Measurements from ENCODE around the gene CAPZA3. TPM values are rescaled to one million over a fixed set of nuclear protein-coding genes. Genes with fewer than 3 reads are reported as not detected.

The CAPZA3 gene
- total and polyA plus RNA-seq, 2 donors (not counting 3 experiments of a cell fraction or from before 2014, with no cell fraction given): not detected

DNA sequence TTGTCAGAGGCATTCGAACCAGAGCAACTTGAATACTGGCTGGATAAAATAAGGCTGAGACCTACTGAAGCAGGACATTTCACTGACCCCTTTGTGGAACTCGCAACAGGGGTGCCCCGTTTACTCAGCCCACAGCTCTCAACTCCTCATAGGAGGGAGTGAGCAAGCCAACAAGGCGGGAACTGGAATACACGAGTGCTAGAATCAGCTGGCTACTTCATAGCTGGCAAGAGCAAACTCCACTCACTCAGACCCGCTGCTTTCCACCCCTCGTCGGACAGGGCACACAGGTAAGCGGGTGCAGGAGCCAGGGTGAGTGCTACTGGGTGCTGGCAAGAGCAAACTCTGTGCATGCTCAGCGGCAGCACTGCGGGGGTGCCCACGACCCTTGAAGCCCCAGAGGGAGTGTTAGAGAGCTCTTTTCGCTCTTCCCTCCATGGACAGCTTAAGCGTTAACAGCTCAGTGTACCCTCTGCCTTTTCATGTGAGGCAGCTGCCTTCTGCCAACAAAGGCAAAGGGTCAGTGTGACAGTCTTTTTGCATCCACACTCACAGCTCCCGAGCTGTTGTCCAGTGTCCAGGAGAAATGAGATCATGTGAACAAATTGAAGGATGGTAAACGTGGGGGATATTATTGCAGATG, 15.7 kb downstream of the CAPZA3 start:
- no peak overlapping the region for H3K4me3 ChIP-seq (replicated peaks in 1 of 3; ENCODE audit: insufficient read depth in 1 of 3, low read depth in 1 of 3, low read length in 3 of 3)
- no peak overlapping the region for H3K27ac ChIP-seq (ENCODE audit: insufficient read depth, low read depth, low read length)
- POLR2A ChIA-PET: no interaction called here
- H3K36me3 ChIP-seq (ENCODE audit: control insufficient read depth in 2 of 2, extremely low read depth in 1 of 2, insufficient read depth in 2 of 2, low read length in 2 of 2): no peaks in the 10 kb centered on the region
- no peaks in the 10 kb centered on the region for H3K27me3 ChIP-seq (ENCODE audit: control insufficient read depth in 2 of 2, insufficient read depth in 2 of 2, low read length in 2 of 2)
- no peak overlapping the region for H3K9ac ChIP-seq (replicated peaks; ENCODE audit: extremely low read depth, insufficient read depth, low read length)
- intact Hi-C loops (cut with micrococcal nuclease): no loop called here
- DNase-seq (ENCODE audit: low read depth, low spot score) (no peak), FAIRE-seq (no peak)
- CTCF ChIA-PET: no interaction called here
- no peak for TF ChIP-seq EZH2 (IDR thresholded peaks at IDR 0.05; ENCODE audit: borderline replicate concordance, low read depth, low read length, severe bottlenecking)
- no peaks in the 10 kb centered on the region for H3K9me3 ChIP-seq (replicated peaks; ENCODE audit: control insufficient read depth, insufficient read depth, low read length)
- dilution Hi-C loops (cut with MboI; ENCODE audit: extremely low pct_ligation_motif_present, low sequenced_read_pairs): no loop called here
- H3K4me2 ChIP-seq (ENCODE audit: insufficient read depth, low read length): no peak overlapping the region
- no peaks in the 10 kb centered on the region for H4K20me1 ChIP-seq (replicated peaks; ENCODE audit: control insufficient read depth, extremely low read depth, insufficient read depth, low read length)
- H3K4me1 ChIP-seq (ENCODE audit: control insufficient read depth, extremely low read depth, insufficient read depth, low read length): no peaks in the 10 kb centered on the region
- no TSS peak for BruUV-seq (replicated peaks)
- no peaks in the 10 kb centered on the region for H3K9me1 ChIP-seq (replicated peaks; ENCODE audit: control insufficient read depth, extremely low read depth, insufficient read depth, low read length)
- H3K79me2 ChIP-seq (ENCODE audit: control insufficient read depth, insufficient read depth, low read length): no peaks in the 10 kb centered on the region
- H2AFZ ChIP-seq (ENCODE audit: low read depth, low read length): no peak overlapping the region

- no peak overlapping the region for H3K4me3 ChIP-seq (replicated peaks in 1 of 3; ENCODE audit: insufficient read depth in 1 of 3, low read depth in 1 of 3, low read length in 3 of 3)
- H3K27me3 ChIP-seq (ENCODE audit: control insufficient read depth in 2 of 2, insufficient read depth in 2 of 2, low read length in 2 of 2): no peaks in the 10 kb centered on the region
- POLR2A ChIA-PET: no interaction called here
- no peaks in the 10 kb centered on the region for H4K20me1 ChIP-seq (replicated peaks; ENCODE audit: control insufficient read depth, extremely low read depth, insufficient read depth, low read length)
- H3K79me2 ChIP-seq (ENCODE audit: control insufficient read depth, insufficient read depth, low read length): no peaks in the 10 kb centered on the region
- no peaks in the 10 kb centered on the region for H3K9me3 ChIP-seq (replicated peaks; ENCODE audit: control insufficient read depth, insufficient read depth, low read length)
- H2AFZ ChIP-seq (ENCODE audit: low read depth, low read length): no peak overlapping the region
- no peaks in the 10 kb centered on the region for H3K9me1 ChIP-seq (replicated peaks; ENCODE audit: control insufficient read depth, extremely low read depth, insufficient read depth, low read length)
- TF ChIP-seq POLR2A (IDR thresholded peaks at IDR 0.05; ENCODE audit: low read depth, low read length) (no peak), FOS (IDR thresholded peaks at IDR 0.05; ENCODE audit: borderline replicate concordance, insufficient read depth, low read length) (no peak), EZH2 (IDR thresholded peaks at IDR 0.05; ENCODE audit: borderline replicate concordance, low read depth, low read length, severe bottlenecking) (no peak), MAX (IDR thresholded peaks at IDR 0.05; ENCODE audit: insufficient read depth, insufficient read length) (no peak), MYC (IDR thresholded peaks at IDR 0.05; ENCODE audit: low read depth, low read length) (no peak), JUN (IDR thresholded peaks at IDR 0.05; ENCODE audit: borderline replicate concordance, insufficient read depth, insufficient read length, low read depth) (no peak), GATA2 (IDR thresholded peaks at IDR 0.05; ENCODE audit: insufficient read depth, insufficient read length, low read depth, low read length) (no peak), POLR2AphosphoS5 (IDR thresholded peaks at IDR 0.05; ENCODE audit: insufficient read depth, low read depth, low read length) (no peak)
- TF ChIP-seq, protein P1, sequence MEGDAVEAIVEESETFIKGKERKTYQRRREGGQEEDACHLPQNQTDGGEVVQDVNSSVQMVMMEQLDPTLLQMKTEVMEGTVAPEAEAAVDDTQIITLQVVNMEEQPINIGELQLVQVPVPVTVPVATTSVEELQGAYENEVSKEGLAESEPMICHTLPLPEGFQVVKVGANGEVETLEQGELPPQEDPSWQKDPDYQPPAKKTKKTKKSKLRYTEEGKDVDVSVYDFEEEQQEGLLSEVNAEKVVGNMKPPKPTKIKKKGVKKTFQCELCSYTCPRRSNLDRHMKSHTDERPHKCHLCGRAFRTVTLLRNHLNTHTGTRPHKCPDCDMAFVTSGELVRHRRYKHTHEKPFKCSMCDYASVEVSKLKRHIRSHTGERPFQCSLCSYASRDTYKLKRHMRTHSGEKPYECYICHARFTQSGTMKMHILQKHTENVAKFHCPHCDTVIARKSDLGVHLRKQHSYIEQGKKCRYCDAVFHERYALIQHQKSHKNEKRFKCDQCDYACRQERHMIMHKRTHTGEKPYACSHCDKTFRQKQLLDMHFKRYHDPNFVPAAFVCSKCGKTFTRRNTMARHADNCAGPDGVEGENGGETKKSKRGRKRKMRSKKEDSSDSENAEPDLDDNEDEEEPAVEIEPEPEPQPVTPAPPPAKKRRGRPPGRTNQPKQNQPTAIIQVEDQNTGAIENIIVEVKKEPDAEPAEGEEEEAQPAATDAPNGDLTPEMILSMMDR (IDR thresholded peaks at IDR 0.05; ENCODE audit: extremely low read depth in 1 of 2, insufficient read depth in 1 of 2, low read depth in 1 of 2, low read length in 2 of 2): no peak
- intact Hi-C loops (cut with micrococcal nuclease): no loop called here
- H3K9ac ChIP-seq (replicated peaks; ENCODE audit: extremely low read depth, insufficient read depth, low read length): no peak overlapping the region
- H3K36me3 ChIP-seq (ENCODE audit: control insufficient read depth in 2 of 2, extremely low read depth in 1 of 2, insufficient read depth in 2 of 2, low read length in 2 of 2): no peaks in the 10 kb centered on the region
- H3K27ac ChIP-seq (ENCODE audit: insufficient read depth, low read depth, low read length): no peak overlapping the region
- no peak for FAIRE-seq
- DNase-seq (ENCODE audit: low read depth, low spot score): no peak
- dilution Hi-C loops (cut with MboI; ENCODE audit: extremely low pct_ligation_motif_present, low sequenced_read_pairs): no loop called here
- H3K4me2 ChIP-seq (ENCODE audit: insufficient read depth, low read length): no peak overlapping the region
- CTCF ChIA-PET: no interaction called here
- no TSS peak for BruUV-seq (replicated peaks)
- no peaks in the 10 kb centered on the region for H3K4me1 ChIP-seq (ENCODE audit: control insufficient read depth, extremely low read depth, insufficient read depth, low read length)
Measured at GRCh38 chr12:18754124-18754707, 16.3 kb downstream of the CAPZA3 start.
